ENCODE data around the gene GPC3. TPM values are rescaled to one million over a fixed set of nuclear protein-coding genes. Genes with fewer than 3 reads are reported as not detected.

GPC3 gene
- total RNA-seq, 1 donor from 2014 or later: 15.5 TPM

- Histone ChIP-seq H3K27ac (no peak overlapping the region), H3K4me3 (no peak overlapping the region), H3K4me1 (no peaks in the 10 kb centered on the region), H3K36me3 (no peaks in the 10 kb centered on the region), H3K27me3 (no peaks in the 10 kb centered on the region), H3K9me3 (no peaks in the 10 kb centered on the region)
- intact Hi-C loops (cut with DNase I): no loop called here
- TF ChIP-seq POLR2A (IDR thresholded peaks at IDR 0.05) (no peak), CTCF (IDR thresholded peaks at IDR 0.05) (no peak), POLR2AphosphoS5 (IDR thresholded peaks at IDR 0.05; ENCODE audit: insufficient read depth in 1 of 2, low read depth in 1 of 2) (no peak)
- DNase-seq (ENCODE audit: extremely low spot score in 2 of 2): no peak
Measured at GRCh38 chrX:133608406-133608805, 377.0 kb downstream of the GPC3 start.

- no peaks in the 10 kb centered on the region for H3K4me1 ChIP-seq
- no peak overlapping the region for H3K27ac ChIP-seq
- no peaks in the 10 kb centered on the region for H3K9me3 ChIP-seq
- H3K4me3 ChIP-seq: no peak overlapping the region
- no peak for DNase-seq (ENCODE audit: extremely low spot score in 2 of 2)
- H3K36me3 ChIP-seq: no peaks in the 10 kb centered on the region
- TF ChIP-seq POLR2AphosphoS5 (IDR thresholded peaks at IDR 0.05; ENCODE audit: insufficient read depth in 1 of 2, low read depth in 1 of 2): no peak
- no peak for TF ChIP-seq POLR2A (IDR thresholded peaks at IDR 0.05)
- no peak for TF ChIP-seq CTCF (IDR thresholded peaks at IDR 0.05)
- no peaks in the 10 kb centered on the region for H3K27me3 ChIP-seq
- intact Hi-C loops (cut with DNase I): no loop called here
Measured at GRCh38 chrX:133607419-133608348, 377.7 kb downstream of the GPC3 start.

GRCh38 chrX:133606990-133607389, 378.4 kb downstream of the GPC3 start:
- no peaks in the 10 kb centered on the region for H3K27me3 ChIP-seq
- H3K4me1 ChIP-seq: no peaks in the 10 kb centered on the region
- no peak for TF ChIP-seq POLR2A (IDR thresholded peaks at IDR 0.05)
- TF ChIP-seq CTCF (IDR thresholded peaks at IDR 0.05): no peak
- TF ChIP-seq POLR2AphosphoS5 (IDR thresholded peaks at IDR 0.05; ENCODE audit: insufficient read depth in 1 of 2, low read depth in 1 of 2): no peak
- no peaks in the 10 kb centered on the region for H3K36me3 ChIP-seq
- H3K27ac ChIP-seq: no peak overlapping the region
- intact Hi-C loops (cut with DNase I): no loop called here
- no peaks in the 10 kb centered on the region for H3K9me3 ChIP-seq
- H3K4me3 ChIP-seq: no peak overlapping the region
- DNase-seq (ENCODE audit: extremely low spot score in 2 of 2): no peak

- TF ChIP-seq CTCF (IDR thresholded peaks at IDR 0.05): no peak
- TF ChIP-seq POLR2AphosphoS5 (IDR thresholded peaks at IDR 0.05; ENCODE audit: insufficient read depth in 1 of 2, low read depth in 1 of 2): no peak
- no peak for TF ChIP-seq POLR2A (IDR thresholded peaks at IDR 0.05)
- H3K27ac ChIP-seq: no peak overlapping the region
- intact Hi-C loops (cut with DNase I): no loop called here
- H3K27me3 ChIP-seq: no peaks in the 10 kb centered on the region
- no peaks in the 10 kb centered on the region for H3K9me3 ChIP-seq
- no peaks in the 10 kb centered on the region for H3K36me3 ChIP-seq
- H3K4me3 ChIP-seq: no peak overlapping the region
- DNase-seq (ENCODE audit: extremely low spot score in 2 of 2): no peak
- H3K4me1 ChIP-seq: no peaks in the 10 kb centered on the region
Measured at GRCh38 chrX:133604801-133605200, 380.6 kb downstream of the GPC3 start.

GRCh38 chrX:133602881-133603280, 382.5 kb downstream of the GPC3 start:
- Histone ChIP-seq H3K27ac (no peak overlapping the region), H3K36me3 (no peaks in the 10 kb centered on the region), H3K4me3 (no peak overlapping the region), H3K27me3 (no peaks in the 10 kb centered on the region), H3K9me3 (no peaks in the 10 kb centered on the region), H3K4me1 (no peaks in the 10 kb centered on the region)
- no peak for DNase-seq (ENCODE audit: extremely low spot score in 2 of 2)
- intact Hi-C loops (cut with DNase I): no loop called here
- TF ChIP-seq CTCF (IDR thresholded peaks at IDR 0.05) (no peak), POLR2A (IDR thresholded peaks at IDR 0.05) (no peak), POLR2AphosphoS5 (IDR thresholded peaks at IDR 0.05; ENCODE audit: insufficient read depth in 1 of 2, low read depth in 1 of 2) (no peak)
